Astrocyte of the hippocampus (primary cell): ENCODE results near the gene STYXL2.

ENCODE experiments used
- DNase-seq: peaks from one replicate; pipeline ENCODE4 v3.0.0; 2011; ENCODE audit warnings: low read depth, low spot score

Gene STYXL2

GRCh38 chr1:167093846-167094516 is at the start of gene STYXL2:
TSS of gene STYXL2 (plus strand) at chr1:167094075. CDS start at chr1:167094850, 775 bp downstream.
- no peak for DNase-seq

GRCh38 chr1:167051907-167052306 is 42.0 kb upstream of the STYXL2 start:
- DNase-seq = no peak

GRCh38 chr1:167052389-167052788 is 41.5 kb upstream of the STYXL2 start:
- no peak for DNase-seq

- DNase-seq = peak; percentile 53
Measured at GRCh38 chr1:167054531-167054930, 39.3 kb upstream of the STYXL2 start.

- no peak for DNase-seq
Measured at GRCh38 chr1:167054946-167055630, 38.8 kb upstream of the STYXL2 start.

GRCh38 chr1:167056529-167057231 is 37.2 kb upstream of the STYXL2 start:
- DNase-seq = no peak

GRCh38 chr1:167057241-167057688 is 36.6 kb upstream of the STYXL2 start:
- peak; percentile 88 for DNase-seq

- peak; percentile 85 for DNase-seq
Measured at GRCh38 chr1:167059045-167059808, 34.6 kb upstream of the STYXL2 start.

GRCh38 chr1:167059809-167060107 is 34.1 kb upstream of the STYXL2 start:
- DNase-seq = no peak

- DNase-seq = peak; percentile 20
Measured at GRCh38 chr1:167060141-167061072, 33.5 kb upstream of the STYXL2 start.

GRCh38 chr1:167061073-167061464 is 32.8 kb upstream of the STYXL2 start:
- DNase-seq = no peak

- no peak for DNase-seq
Measured at GRCh38 chr1:167064621-167065020, 29.3 kb upstream of the STYXL2 start.

- DNase-seq = no peak
Measured at GRCh38 chr1:167065471-167065870, 28.4 kb upstream of the STYXL2 start.

GRCh38 chr1:167066333-167067122 is 27.3 kb upstream of the STYXL2 start:
- DNase-seq = peak; percentile 87

- no peak for DNase-seq
Measured at GRCh38 chr1:167067904-167068303, 26.0 kb upstream of the STYXL2 start.

GRCh38 chr1:167068761-167069160 is 25.1 kb upstream of the STYXL2 start:
- DNase-seq = no peak

GRCh38 chr1:167071286-167071685 is 22.6 kb upstream of the STYXL2 start:
- no peak for DNase-seq

- DNase-seq = peak; percentile 47
Measured at GRCh38 chr1:167076136-167076710, 17.7 kb upstream of the STYXL2 start.

GRCh38 chr1:167077128-167077867 is 16.6 kb upstream of the STYXL2 start:
- DNase-seq = no peak
